Thyroid gland (tissue), 4 donors: Measurements from ENCODE around the gene ARID5A.

Experiments used
- CTCF ChIP-seq, 6 experiments: fragments of 200-600 bp in 3 of 6; fragments of 450-650 bp in 3 of 6; sonication (generic) in 3 of 6; IDR thresholded peaks; one replicate each; pipeline ENCODE4 v1.5.1; 2016 to 2019; ENCODE audit warnings: antibody characterized with exemption in 6 of 6, mild to moderate bottlenecking in 2 of 6, inconsistent platforms in 1 of 6, moderate library complexity in 1 of 6
- POLR2A ChIP-seq, 2 donors: fragments of 450-650 bp; IDR thresholded peaks; one replicate each; pipeline ENCODE4 v1.6.1; 2017; ENCODE audit warnings: antibody characterized with exemption in 2 of 2, mild to moderate bottlenecking in 2 of 2, moderate library complexity in 1 of 2

DNA sequence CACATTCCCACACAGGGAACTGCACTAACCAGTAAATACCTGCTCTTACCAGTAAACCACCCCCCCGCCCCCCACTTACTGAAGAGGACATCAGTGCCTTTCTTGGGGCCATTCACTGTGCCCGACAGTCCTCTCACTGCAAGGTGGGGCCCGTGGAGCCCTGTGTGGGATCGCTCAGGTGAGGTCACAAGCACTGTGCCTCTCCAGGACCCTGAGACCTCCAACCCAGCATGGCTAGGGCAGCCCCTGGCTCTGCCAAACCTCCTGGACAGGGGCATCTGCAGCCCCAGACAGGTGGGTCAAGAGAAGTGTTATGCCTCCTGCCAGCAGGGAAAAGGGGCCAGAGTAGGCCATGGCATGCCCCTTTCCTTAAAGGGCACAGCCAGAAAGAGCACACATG is 24.7 kb upstream of the ARID5A start:
- TF ChIP-seq CTCF (IDR thresholded peaks at IDR 0.05) = no peak
- TF ChIP-seq POLR2A (IDR thresholded peaks at IDR 0.05) = no peak
